Keratinocyte (primary cell): ENCODE measurements around the gene NRSN2.

Experiments used
- CTCF ChIP-seq, 3 experiments: IDR thresholded peaks in 1 of 3; conservative IDR thresholded peaks in 1 of 3; optimal IDR thresholded peaks in 1 of 3; 2 replicates in 2 of 3; 3 replicates in 1 of 3; pipeline versions ENCODE3 to v1.5.1; 2011; ENCODE audit warnings: low read length in 3 of 3, mild to moderate bottlenecking in 3 of 3, moderate library complexity in 2 of 3, control low read depth in 1 of 3, inconsistent platforms in 1 of 3; ENCODE audit not compliant: insufficient read depth in 2 of 3; ENCODE audit errors: extremely low read depth in 1 of 3
- EZH2 ChIP-seq: IDR thresholded peaks from one replicate; pipeline ENCODE4 v1.6.1; 2012; ENCODE audit warnings: inconsistent platforms, mild to moderate bottlenecking, low read length, moderate library complexity

DNA sequence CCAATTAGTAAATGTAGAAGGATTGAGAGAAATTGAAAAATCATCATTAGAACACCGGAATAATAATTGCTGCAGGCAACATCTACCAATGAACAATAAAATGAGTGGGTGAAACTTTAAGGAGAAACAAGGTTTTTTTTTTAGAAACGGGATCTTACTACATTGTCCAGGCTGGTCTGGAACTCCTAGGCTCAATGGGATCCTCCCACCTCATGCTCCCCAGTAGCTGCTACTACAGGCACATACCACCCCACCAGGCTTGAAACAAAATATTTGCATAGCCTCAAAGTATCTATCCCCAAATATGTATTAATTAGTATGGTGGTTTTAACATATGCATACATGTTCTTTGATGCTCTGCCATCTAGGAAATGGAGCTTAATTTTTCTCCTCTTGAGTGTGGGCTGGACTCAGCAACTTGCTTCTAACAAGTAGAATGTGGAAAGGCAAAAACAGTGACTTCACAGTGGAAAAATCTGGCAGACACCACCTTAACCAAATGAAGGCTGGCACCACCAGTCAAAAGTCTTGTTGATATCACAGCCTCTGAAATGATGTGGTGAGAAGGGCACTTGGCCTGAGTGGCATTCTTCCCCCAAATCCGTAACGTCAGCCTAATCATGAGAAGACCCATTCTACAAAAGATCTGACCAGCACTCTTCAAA is 12.1 kb downstream of the NRSN2 start:
- TF ChIP-seq CTCF (optimal IDR thresholded peaks at IDR 0.05 in 1 of 3, IDR thresholded peaks at IDR 0.05 in 1 of 3, conservative IDR thresholded peaks at IDR 0.05 in 1 of 3; ENCODE audit: extremely low read depth in 1 of 3, insufficient read depth in 2 of 3, low read length in 3 of 3) (no peak), EZH2 (no peak)
